HepG2 (cell line): ENCODE data around the gene OST4. TPM values are rescaled to one million over a fixed set of nuclear protein-coding genes. Genes with fewer than 3 reads are reported as not detected.
A peak's percentile ranks its signal among the peaks of the same experiment; 100 is the strongest.

Experiments
- ATAC-seq: fragments of 200-7000 bp; cut with Tn5 transposase; 3 replicates; pipeline ENCODE4 v1.9.1; 2020; ENCODE audit warnings: mild to moderate bottlenecking, moderate library complexity
- BruUV-seq: library from RNA; stranded (reverse); fragments of 400-500 nt; replicated peaks from 2 replicates; lab custom pipeline; 2021; lab: Mats Ljungman, UMichigan
- CTCF ChIA-PET: fragments of 300-600 bp; formaldehyde crosslinking; extraction: SDS; loops from one replicate; lab custom pipeline; 2021; ENCODE audit warnings: low total read pairs, inconsistent platforms, low intra/inter-chr PET ratio; lab: Yijun Ruan, JAX
- POLR2A ChIA-PET: fragments of 350-600 bp; sonication (Branson Sonifier 250); formaldehyde crosslinking; loops from one replicate; lab custom pipeline; 2020; ENCODE audit warnings: antibody characterized with exemption, inconsistent platforms; lab: Yijun Ruan, JAX
- DNase-seq: peaks from one replicate; pipeline ENCODE4 v3.0.0-alpha.2; 2015; ENCODE audit warnings: low spot score
- FAIRE-seq: peaks from 3 replicates; lab custom pipeline; 2011; peaks lifted over from hg19 to GRCh38; lab: Jason Lieb, UNC
- H2AFZ ChIP-seq: one replicate; pipeline ENCODE4 v1.6.1; 2011; ENCODE audit warnings: low read length, inconsistent platforms
- H3K27ac ChIP-seq: fragments of 300-600 bp; 3 replicates; pipeline ENCODE4 v1.8.0; 2011; ENCODE audit warnings: mixed run types, mild to moderate bottlenecking, mixed read lengths, low read length, inconsistent platforms; ENCODE audit not compliant: insufficient read depth; ENCODE audit errors: extremely low read length
- H3K27me3 ChIP-seq, 2 experiments: fragments of 200-600 bp in 1 of 2; 2 replicates in 1 of 2; 3 replicates in 1 of 2; pipeline versions ENCODE4 v1.6.0 to v1.8.0; 2011; ENCODE audit warnings: low read length in 2 of 2, mild to moderate bottlenecking in 2 of 2, moderate library complexity in 2 of 2, inconsistent platforms in 1 of 2; ENCODE audit not compliant: insufficient read depth in 2 of 2, control insufficient read depth in 1 of 2
- H3K36me3 ChIP-seq, 2 experiments: fragments of 200-600 bp in 1 of 2; replicated peaks in 1 of 2; 2 replicates in 1 of 2; 3 replicates in 1 of 2; pipeline versions ENCODE4 v1.5.1 to v1.8.0; 2011; ENCODE audit warnings: low read length in 2 of 2, inconsistent platforms in 1 of 2; ENCODE audit not compliant: insufficient read depth in 2 of 2, control insufficient read depth in 1 of 2
- H3K4me1 ChIP-seq: 2 replicates; pipeline ENCODE4 v1.5.1; 2012; ENCODE audit warnings: low read length, inconsistent platforms; ENCODE audit not compliant: insufficient read depth
- H3K4me2 ChIP-seq: 2 replicates; pipeline ENCODE4 v1.6.0; 2011; ENCODE audit warnings: low read depth, low read length, inconsistent platforms
- H3K4me3 ChIP-seq, 3 experiments: fragments of 200-600 bp in 1 of 3; sonication (generic), shearing (Covaris generic) in 1 of 3; replicated peaks in 1 of 3; 2 replicates each; pipeline ENCODE4 v1.5.1; 2011 to 2016; ENCODE audit warnings: low read length in 3 of 3, inconsistent platforms in 2 of 3, low read depth in 2 of 3, mild to moderate bottlenecking in 2 of 3, control low read depth in 1 of 3, mixed read lengths in 1 of 3; ENCODE audit not compliant: insufficient read depth in 1 of 3
- H3K79me2 ChIP-seq: one replicate; pipeline ENCODE4 v1.6.1; 2011; ENCODE audit warnings: low read length, inconsistent platforms; ENCODE audit not compliant: insufficient read depth
- H3K9ac ChIP-seq: 2 replicates; pipeline ENCODE4 v1.6.0; 2011; ENCODE audit warnings: mild to moderate bottlenecking, low read depth, low read length, inconsistent platforms; ENCODE audit not compliant: insufficient read depth
- H3K9me3 ChIP-seq: 2 replicates; pipeline ENCODE4 v1.5.1; 2012; ENCODE audit warnings: mild to moderate bottlenecking, low read length
- H4K20me1 ChIP-seq: 2 replicates; pipeline ENCODE4 v1.6.0; 2011; ENCODE audit warnings: inconsistent platforms, mild to moderate bottlenecking, low read length, moderate library complexity; ENCODE audit not compliant: insufficient read depth
- AGO2 ChIP-seq: fragments of 200-400 bp; formaldehyde crosslinking; optimal IDR thresholded peaks from 2 replicates; pipeline ENCODE3; 2017; ENCODE audit warnings: mild to moderate bottlenecking, low read depth, low read length, moderate library complexity
- BORCS8-MEF2B ChIP-seq: sonication (generic); formaldehyde crosslinking; IDR thresholded peaks from 2 replicates; pipeline ENCODE4 v1.8.0; 2022; ENCODE audit warnings: mild to moderate bottlenecking, missing genetic modification reagents
- CENPBD1 ChIP-seq: sonication (generic); formaldehyde crosslinking; IDR thresholded peaks from 2 replicates; pipeline ENCODE4 v1.8.0; 2022; ENCODE audit warnings: missing genetic modification reagents, low read depth, mild to moderate bottlenecking, borderline replicate concordance
- HDAC1 ChIP-seq: sonication (generic); formaldehyde crosslinking; IDR thresholded peaks from 2 replicates; pipeline ENCODE4 v1.5.1; 2020; ENCODE audit warnings: mild to moderate bottlenecking, missing genetic modification reagents
- KDM2A ChIP-seq: sonication (generic); formaldehyde crosslinking; IDR thresholded peaks from 2 replicates; pipeline ENCODE4 v1.4.0; 2020; ENCODE audit warnings: low read depth, missing genetic modification reagents, borderline replicate concordance
- ONECUT2 ChIP-seq: sonication (generic); formaldehyde crosslinking; IDR thresholded peaks from 2 replicates; pipeline ENCODE4 v1.4.0; 2020; ENCODE audit warnings: missing genetic modification reagents
- PRMT3 ChIP-seq: sonication (generic); formaldehyde crosslinking; IDR thresholded peaks from 2 replicates; pipeline ENCODE4 v1.8.1; 2022; ENCODE audit warnings: low read depth, mild to moderate bottlenecking, moderate library complexity, missing genetic modification reagents, borderline replicate concordance
- SYNCRIP ChIP-seq: fragments of 200-400 bp; formaldehyde crosslinking; IDR thresholded peaks from 2 replicates; pipeline ENCODE4 v1.6.1; 2018; ENCODE audit warnings: mild to moderate bottlenecking, low read depth, low read length; ENCODE audit not compliant: insufficient read depth
- ZNF263 ChIP-seq: sonication (generic); formaldehyde crosslinking; IDR thresholded peaks from 2 replicates; pipeline ENCODE4 v1.4.0; 2020; ENCODE audit warnings: missing genetic modification reagents
- ZNF350 ChIP-seq: sonication (generic); formaldehyde crosslinking; IDR thresholded peaks from 2 replicates; pipeline ENCODE4 v1.4.0; 2020; ENCODE audit warnings: mild to moderate bottlenecking, low read depth, missing genetic modification reagents, borderline replicate concordance
- ZNF451 ChIP-seq: sonication (generic); formaldehyde crosslinking; IDR thresholded peaks from 2 replicates; pipeline ENCODE4 v1.5.0; 2020; ENCODE audit warnings: mild to moderate bottlenecking, missing genetic modification reagents
- ZNF687 ChIP-seq: sonication (generic); formaldehyde crosslinking; IDR thresholded peaks from 2 replicates; pipeline ENCODE4 v1.5.1; 2020; ENCODE audit warnings: mild to moderate bottlenecking, missing genetic modification reagents, moderate library complexity
- ZNF816 ChIP-seq: sonication (generic); formaldehyde crosslinking; IDR thresholded peaks from 2 replicates; pipeline ENCODE4 v1.8.0; 2022; ENCODE audit warnings: missing genetic modification reagents, mild to moderate bottlenecking, borderline replicate concordance
- WGBS: methylation state at CpG from one replicate; pipeline ENCODE4 v1.1.6; 2017; ENCODE audit warnings: low lambda C conversion rate; 5-methylcytosine and 5-hydroxymethylcytosine counted together
- in situ Hi-C: cut with HindIII; loops from 2 replicates; pipeline ENCODE4 v1.10.0; 2017; ENCODE audit warnings: low pct_unique_long_range_greater_than_20kb; ENCODE audit not compliant: extremely low pct_ligation_motif_present
- intact Hi-C: fragments of 100-400 bp; cut with micrococcal nuclease; formaldehyde crosslinking; loops from one replicate; pipeline ENCODE4 v1.10.0; 2022; ENCODE audit not compliant: unreplicated experiment
- polyA plus RNA-seq, 8 experiments: library from polyadenylated mRNA; depleted of rRNA in 3 of 8; stranded (reverse) in 7 of 8; unstranded in 1 of 8; fragments of >200 nt; fragmentation: Illumina TruSeq in 4 of 8; extraction: Trizol in 4 of 8; gene quantifications; 2 replicates each; pipeline versions ENCODE4 v1.2.1 to v1.2.3, GENCODE V29; 2011 to 2016; ENCODE audit warnings: low read depth in 4 of 8, missing spikeins in 1 of 8, mixed read lengths in 1 of 8; ENCODE audit not compliant: insufficient read depth in 1 of 8
- total RNA-seq, 5 experiments: library from RNA; depleted of rRNA; stranded (reverse); fragments of >200 nt; fragmentation: Illumina TruSeq; extraction: Trizol; gene quantifications; 2 replicates each; pipeline ENCODE4 v1.2.3, GENCODE V29; 2016; ENCODE audit warnings: low read depth in 1 of 5

The OST4 gene
- total and polyA plus RNA-seq, 2 of the 13 experiments (the other 11 are each of a cell fraction or from before 2014, with no cell fraction given), result 498 to 584 TPM

- Histone ChIP-seq H3K27me3 (no peaks in the 10 kb centered on the region), H3K36me3 (peaks cover 2 to 24% of the 10 kb centered on the region in 2 experiments), H3K4me3 (no peak overlapping the region), H3K4me2 (no peak overlapping the region), H3K9ac (no peak overlapping the region), H3K4me1 (no peaks in the 10 kb centered on the region), H3K79me2 (no peaks in the 10 kb centered on the region), H4K20me1 (no peaks in the 10 kb centered on the region), H2AFZ (no peak overlapping the region), H3K9me3 (no peaks in the 10 kb centered on the region), H3K27ac (no peak overlapping the region)
- no peak for DNase-seq
- CTCF ChIA-PET, result interaction anchor here (1.1 kb wide), 1 partner anchor 90 kb away, joined by 5 read pairs; no protein-coding TSS in a partner anchor
- WGBS, result 85% methylated on average over 4 of the region's 5 CpGs
- intact Hi-C loops (no loop called here), in situ Hi-C loops (no loop called here)
- peak; percentile 39 for ATAC-seq
- POLR2A ChIA-PET, result interaction anchor here (1.0 to 2.0 kb wide), 6 partner anchors 10 to 92 kb away, joined by 3 to 8 read pairs (median 4); partner anchors contain the start of gene PREB
- no TSS peak for BruUV-seq
- TF ChIP-seq BORCS8-MEF2B (CRISPR knock-in tag) (no peak), ONECUT2 (CRISPR knock-in tag) (no peak), KDM2A (CRISPR knock-in tag) (0 out of 2 replicates have a peak, but pooled peaks have one; percentile 15), ZNF350 (CRISPR knock-in tag) (0 out of 2 replicates have a peak, but pooled peaks have one; percentile 20), PRMT3 (CRISPR knock-in tag) (no peak), ZNF816 (no peak), ZNF263 (peak; percentile 93), AGO2 (peak; percentile 72), ZNF687 (CRISPR knock-in tag) (peak; percentile 9; the same call in 1 of the 2 replicates), ZNF451 (no peak), CENPBD1 (CRISPR knock-in tag) (no peak), HDAC1 (no peak), SYNCRIP (no peak)
- no peak for FAIRE-seq
Measured at GRCh38 chr2:27102329-27102728, 30.9 kb upstream of the OST4 start.
